ENCODE measurements around the gene POPDC2.

The POPDC2 gene

GRCh38 chr3:119639494-119640350 is 20.7 kb downstream of the POPDC2 start:
- DNase-seq (ENCODE audit: low read depth, low spot score): no peak

- DNase-seq (ENCODE audit: low read depth, low spot score): no peak
Measured at GRCh38 chr3:119637679-119638477, 22.5 kb downstream of the POPDC2 start.

GRCh38 chr3:119636891-119637611 is 23.3 kb downstream of the POPDC2 start:
- DNase-seq (ENCODE audit: low read depth, low spot score): no peak

- no peak for DNase-seq (ENCODE audit: low read depth, low spot score)
Measured at GRCh38 chr3:119636249-119636648, 24.1 kb downstream of the POPDC2 start.

GRCh38 chr3:119635719-119636118 is 24.7 kb downstream of the POPDC2 start:
- DNase-seq (ENCODE audit: low read depth, low spot score): no peak

- DNase-seq (ENCODE audit: low read depth, low spot score): no peak
Measured at GRCh38 chr3:119632829-119633228, 27.6 kb downstream of the POPDC2 start.

- no peak for DNase-seq (ENCODE audit: low read depth, low spot score)
Measured at GRCh38 chr3:119632216-119632615, 28.2 kb downstream of the POPDC2 start.

GRCh38 chr3:119631516-119631915 is 28.9 kb downstream of the POPDC2 start:
- no peak for DNase-seq (ENCODE audit: low read depth, low spot score)

- DNase-seq (ENCODE audit: low read depth, low spot score): no peak
Measured at GRCh38 chr3:119630880-119631329, 29.5 kb downstream of the POPDC2 start.

GRCh38 chr3:119630128-119630879 is 30.1 kb downstream of the POPDC2 start:
- no peak for DNase-seq (ENCODE audit: low read depth, low spot score)

- no peak for DNase-seq (ENCODE audit: low read depth, low spot score)
Measured at GRCh38 chr3:119628816-119629445, 31.5 kb downstream of the POPDC2 start.

GRCh38 chr3:119628390-119628789 is 32.0 kb downstream of the POPDC2 start:
- DNase-seq (ENCODE audit: low read depth, low spot score): no peak

GRCh38 chr3:119627461-119627860 is 32.9 kb downstream of the POPDC2 start:
- DNase-seq (ENCODE audit: low read depth, low spot score): no peak

GRCh38 chr3:119626196-119626595 is 34.2 kb downstream of the POPDC2 start:
- no peak for DNase-seq (ENCODE audit: low read depth, low spot score)

- DNase-seq (ENCODE audit: low read depth, low spot score): no peak
Measured at GRCh38 chr3:119625451-119626153, 34.8 kb downstream of the POPDC2 start.

GRCh38 chr3:119624002-119624720 is 36.2 kb downstream of the POPDC2 start:
- DNase-seq (ENCODE audit: low read depth, low spot score): no peak

- DNase-seq (ENCODE audit: low read depth, low spot score): no peak
Measured at GRCh38 chr3:119620899-119621298, 39.5 kb downstream of the POPDC2 start.

GRCh38 chr3:119619094-119619493 is 41.3 kb downstream of the POPDC2 start:
- DNase-seq (ENCODE audit: low read depth, low spot score): no peak

GRCh38 chr3:119616056-119616455 is 44.3 kb downstream of the POPDC2 start:
- no peak for DNase-seq (ENCODE audit: low read depth, low spot score)

All from iPS DF 19.7 (cell line).